Erythroblast (primary cell): ENCODE measurements around the gene ZNF175.

Source experiments
- GATA1 ChIP-seq: IDR thresholded peaks from 2 replicates; pipeline ENCODE4 v1.6.1; 2011; ENCODE audit warnings: low read depth, mild to moderate bottlenecking, control low read depth, low read length, moderate library complexity
- POLR2A ChIP-seq: IDR thresholded peaks from 2 replicates; pipeline ENCODE4 v1.6.1; 2011; ENCODE audit warnings: mild to moderate bottlenecking, low read length

DNA sequence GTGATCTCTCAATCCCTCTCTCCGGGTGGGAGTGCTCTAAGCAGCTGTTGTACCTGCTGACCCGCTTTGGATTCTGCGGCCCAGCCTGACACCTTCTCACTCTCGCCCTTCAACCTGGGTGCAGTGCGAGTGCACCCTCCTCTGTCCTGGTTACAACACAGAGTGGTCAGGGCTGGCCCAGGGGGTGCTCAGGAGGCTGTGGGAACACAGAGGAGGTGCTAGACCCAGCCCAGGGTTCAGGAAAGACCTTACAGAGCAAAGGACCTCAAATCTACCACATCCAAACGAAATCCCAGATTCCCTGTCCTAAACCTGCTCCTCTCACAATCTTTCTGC lies 23.7 kb downstream of the ZNF175 start:
- no peak for TF ChIP-seq POLR2A
- TF ChIP-seq GATA1 = no peak
